Stimulated activated CD4-positive, alpha-beta T cell treated with anti-CD3 and anti-CD28 coated beads, Interleukin-1b, Interleukin-23, amount 100 ng/mL, for 1 hour (primary cell): ENCODE data around the gene LRRC74B.
"Not testable (repeated sequence)": the region's sequence is repeated elsewhere in the genome, so short reads cannot be mapped to it uniquely, and the experiment has no call there.

Experiments
- DNase-seq, 2 donors: peaks; one replicate each; pipeline ENCODE4 v3.0.0-alpha.2; 2020; ENCODE audit warnings: low read depth in 2 of 2

Gene LRRC74B

GRCh38 chr22:21045585-21046294 lies at the start of gene LRRC74B:
Gene LRRC74B (plus strand): TSS chr22:21045946. CDS start chr22:21045987, 41 bp downstream.
- peak; percentile 18 to 21 for DNase-seq

GRCh38 chr22:20996031-20996410 lies 49.7 kb upstream of the LRRC74B start:
- DNase-seq: no peak

- DNase-seq: no peak
These were observed 48.9 kb upstream of the LRRC74B start for GRCh38 chr22:20996598-20997535.

GRCh38 chr22:20997536-20998257 lies 48.0 kb upstream of the LRRC74B start:
- no peak for DNase-seq

GRCh38 chr22:20998411-20999336 lies 47.1 kb upstream of the LRRC74B start:
- DNase-seq: no peak

GRCh38 chr22:20999350-21000206 lies 46.2 kb upstream of the LRRC74B start:
- no peak for DNase-seq

GRCh38 chr22:21000207-21000986 lies 45.3 kb upstream of the LRRC74B start:
- no peak for DNase-seq

GRCh38 chr22:21000987-21001600 lies 44.7 kb upstream of the LRRC74B start:
- DNase-seq: no peak

GRCh38 chr22:21001601-21002325 lies 44.0 kb upstream of the LRRC74B start, which contains the start of gene THAP7:
Gene THAP7 (minus strand): TSS chr22:21002118. CDS start chr22:21001911, 207 bp downstream.
- peak; percentile 92 to 93 for DNase-seq

GRCh38 chr22:21003782-21004181 lies 42.0 kb upstream of the LRRC74B start:
- DNase-seq: no peak

GRCh38 chr22:21009208-21009607 lies 36.5 kb upstream of the LRRC74B start:
- DNase-seq: not testable (repeated sequence)

GRCh38 chr22:21009638-21010425 lies 35.9 kb upstream of the LRRC74B start:
- no peak for DNase-seq

- DNase-seq: no peak
These were observed 35.2 kb upstream of the LRRC74B start for GRCh38 chr22:21010426-21011113.

GRCh38 chr22:21012446-21013407 lies 33.0 kb upstream of the LRRC74B start:
- no peak for DNase-seq

- DNase-seq: no peak
These were observed 32.0 kb upstream of the LRRC74B start for GRCh38 chr22:21013657-21014201.
